ENCODE results near the gene TBX6. TPM values are rescaled to one million over a fixed set of nuclear protein-coding genes. Genes with fewer than 3 reads are reported as not detected.

Gene TBX6
- total RNA-seq, 1 donor from 2014 or later = 0.86 TPM

DNA sequence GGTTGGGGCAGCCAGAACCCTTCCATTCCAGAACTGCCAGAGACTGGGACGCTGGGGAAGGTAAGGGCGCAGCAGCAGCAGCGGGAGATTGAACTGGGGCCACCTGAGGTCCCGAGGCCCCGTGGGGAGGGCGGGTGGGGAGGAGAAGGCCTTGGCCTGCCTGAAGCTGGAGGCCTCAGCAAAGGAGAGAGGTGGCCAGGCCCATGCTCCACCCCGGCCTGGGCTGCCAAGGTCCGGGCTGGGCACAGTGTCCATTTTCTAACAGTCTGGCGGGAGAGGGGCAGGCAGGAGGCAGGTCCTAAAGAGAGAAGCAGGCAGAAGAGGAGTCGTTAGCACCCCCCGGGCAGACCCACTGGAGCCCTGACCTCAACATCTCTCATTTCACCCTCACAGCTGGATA is 22.7 kb upstream of the TBX6 start:
- no peak for DNase-seq (ENCODE audit: low spot score)
- ATAC-seq = no peak

DNA sequence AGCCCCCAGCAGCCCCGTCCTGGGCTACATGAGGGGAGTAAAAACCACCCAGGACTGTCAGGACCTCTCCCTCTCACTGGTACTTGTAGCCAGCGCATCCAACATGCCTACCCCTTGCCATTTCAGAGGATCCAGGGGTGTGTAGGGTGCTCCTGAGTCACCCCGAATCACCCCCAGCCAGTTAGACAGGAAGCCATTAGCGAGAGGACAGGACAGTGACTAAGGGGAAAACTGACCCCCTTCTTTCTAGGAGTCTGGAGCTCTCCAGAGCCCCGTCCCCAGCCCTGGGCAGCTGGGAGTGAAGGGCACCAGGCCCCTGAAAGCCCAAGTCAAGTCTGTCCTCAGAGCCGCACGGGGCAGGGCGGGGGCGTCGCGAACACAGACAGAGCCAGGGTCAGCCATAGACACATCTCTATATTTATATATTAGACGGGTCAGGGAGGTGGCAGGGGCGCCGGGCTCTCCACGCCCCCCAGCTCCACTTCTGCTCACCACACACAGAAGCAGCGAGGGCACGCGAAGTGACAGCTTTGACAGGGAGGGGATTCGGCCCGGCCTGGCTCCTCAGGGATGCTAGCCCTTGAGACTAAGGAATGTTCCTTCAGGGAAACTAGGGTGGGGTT is 22.1 kb upstream of the TBX6 start:
- no peak for DNase-seq (ENCODE audit: low spot score)
- ATAC-seq = no peak

DNA sequence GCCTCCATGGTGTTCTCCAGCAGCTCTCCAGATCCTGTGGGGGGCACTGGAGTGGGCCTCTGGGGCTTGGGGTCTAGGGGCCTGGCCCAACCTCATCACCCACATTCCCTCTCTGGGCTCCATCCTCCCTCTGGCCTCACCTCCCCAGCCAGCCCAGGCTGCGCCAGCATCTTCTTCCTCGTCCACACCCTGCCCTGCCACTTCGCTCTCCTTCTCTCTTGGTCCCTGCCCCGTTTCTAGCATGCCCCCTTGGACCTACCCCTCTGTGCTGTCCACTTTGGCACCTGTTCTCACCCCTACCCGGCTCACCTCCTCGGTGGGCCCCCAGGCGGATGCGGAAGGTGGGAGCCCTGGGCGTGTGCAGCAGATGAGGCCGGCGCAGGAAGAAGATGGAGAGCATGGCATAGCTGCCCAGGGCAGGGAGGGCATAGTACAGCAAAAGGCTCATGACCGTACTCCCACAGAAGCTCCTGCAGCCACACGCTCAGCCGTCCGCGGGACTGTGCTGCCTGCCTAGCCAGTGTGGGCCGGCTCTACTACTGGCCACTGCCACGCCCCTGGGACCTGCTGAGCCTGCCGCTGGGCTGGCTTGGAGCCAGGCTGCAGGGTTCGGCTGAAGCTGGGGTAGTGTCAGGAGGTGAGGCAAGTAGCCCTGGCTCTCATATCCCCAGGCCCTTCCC is 21.4 kb upstream of the TBX6 start, which contains the start of gene GDPD3:
TSS of gene GDPD3 (minus strand) at position 507 of the 680 bp plus-strand sequence. CDS start at position 448, 59 bp downstream.
- no peak for DNase-seq (ENCODE audit: low spot score)
- ATAC-seq = peak; percentile 48

DNA sequence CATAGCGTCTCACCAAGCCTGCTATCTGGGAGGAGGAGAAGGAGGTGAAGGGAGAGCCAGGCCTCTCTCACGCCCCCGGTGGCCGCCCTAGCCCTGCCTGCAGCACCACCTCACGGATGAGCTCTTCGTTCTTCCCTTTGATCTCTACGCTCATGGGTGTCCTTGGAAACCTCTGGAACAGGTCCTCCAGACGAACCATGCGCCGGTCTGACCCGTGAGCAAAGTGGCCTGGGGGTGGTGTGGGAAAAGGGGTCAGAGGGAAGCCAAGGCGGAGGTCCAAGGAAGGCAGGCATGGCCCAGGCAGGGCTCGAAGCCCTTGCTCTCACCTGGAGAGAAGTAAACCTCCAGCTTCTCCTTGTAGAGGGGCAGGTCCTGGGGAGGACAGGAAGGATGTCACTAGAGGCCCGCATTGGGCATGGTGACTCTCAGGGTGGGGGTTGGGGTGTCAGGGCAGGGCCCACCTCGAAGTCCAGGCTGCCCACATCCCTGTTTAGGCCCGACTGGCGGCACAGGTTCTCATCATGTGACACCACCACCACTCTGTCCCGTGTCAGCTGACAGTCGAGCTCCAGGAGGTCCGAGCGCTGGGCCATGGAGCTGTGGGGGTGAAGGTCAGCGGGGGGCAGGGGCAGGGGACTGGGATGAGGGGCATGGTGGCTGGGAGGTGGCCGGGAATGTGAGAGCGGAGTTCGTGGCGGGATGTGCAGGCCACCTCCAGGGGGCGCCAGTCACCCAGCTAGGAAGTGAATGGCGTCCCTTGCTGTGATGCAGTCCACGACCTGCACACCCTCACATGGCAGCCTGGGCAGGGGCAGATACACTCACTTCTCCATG is 20.7 kb upstream of the TBX6 start:
- peak; percentile 55 for DNase-seq (ENCODE audit: low spot score)

DNA sequence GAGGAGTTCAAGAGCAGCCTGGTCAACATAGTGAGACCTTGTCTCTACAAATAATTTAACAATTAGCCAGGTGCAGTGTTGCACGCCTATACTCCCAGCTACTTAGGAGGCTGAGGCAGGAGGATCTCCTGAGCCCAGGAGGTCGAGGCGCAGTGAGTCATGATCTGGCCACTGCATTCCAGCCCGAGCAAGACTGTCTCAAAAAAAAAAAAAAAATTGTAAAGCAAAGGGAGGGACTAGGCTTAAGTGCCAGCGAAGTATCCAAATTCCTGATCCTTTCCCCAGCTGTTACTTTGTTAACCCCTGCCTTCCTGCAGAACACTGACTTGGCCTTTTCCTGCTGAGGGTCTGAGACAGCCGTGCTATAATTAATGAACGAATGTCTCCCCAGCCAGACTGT is 18.9 kb upstream of the TBX6 start:
- ATAC-seq = no peak
- DNase-seq (ENCODE audit: low spot score) = no peak

More for the DNA sequence above, 20.7 kb upstream of the TBX6 start:
- ATAC-seq = peak; percentile 67

DNA sequence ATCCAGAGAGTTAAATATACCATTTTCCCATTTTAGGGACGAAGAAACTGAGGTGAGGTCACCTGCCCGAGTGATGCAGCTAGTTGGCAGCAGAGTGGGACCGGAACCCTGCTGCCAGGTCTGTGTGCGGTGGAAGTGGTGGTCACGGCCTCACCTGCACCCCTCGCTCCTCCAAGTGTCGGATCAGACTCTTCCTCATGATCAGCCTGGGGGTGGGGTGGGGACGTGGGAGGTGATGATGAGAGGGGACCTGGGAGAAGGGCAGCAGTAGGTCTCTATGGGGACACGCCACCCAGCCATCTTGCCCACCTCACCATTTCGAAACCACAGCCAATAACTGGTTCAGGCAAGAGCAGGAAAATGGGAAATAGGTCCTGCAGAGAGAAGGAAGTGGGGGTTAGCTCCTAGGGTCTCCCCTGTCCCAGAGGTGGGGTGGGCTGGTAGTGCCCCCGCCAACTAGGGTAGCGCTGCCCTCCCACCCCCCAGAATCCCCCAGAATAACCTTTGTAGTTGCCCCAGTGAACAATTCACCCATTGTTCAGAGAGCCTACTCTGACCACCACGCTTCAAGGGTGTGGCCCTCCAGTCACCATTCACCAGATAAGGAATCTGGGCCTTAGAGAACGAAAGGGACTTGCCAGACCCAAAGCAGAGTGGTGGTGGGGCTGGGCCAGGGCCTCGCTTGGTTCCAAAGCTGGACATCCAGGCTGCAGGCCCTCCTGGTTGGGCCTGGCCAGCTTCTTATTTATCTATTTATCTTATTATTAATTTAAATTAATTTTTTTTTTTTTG is 16.5 kb upstream of the TBX6 start:
- DNase-seq (ENCODE audit: low spot score) = no peak
- no peak for ATAC-seq

DNA sequence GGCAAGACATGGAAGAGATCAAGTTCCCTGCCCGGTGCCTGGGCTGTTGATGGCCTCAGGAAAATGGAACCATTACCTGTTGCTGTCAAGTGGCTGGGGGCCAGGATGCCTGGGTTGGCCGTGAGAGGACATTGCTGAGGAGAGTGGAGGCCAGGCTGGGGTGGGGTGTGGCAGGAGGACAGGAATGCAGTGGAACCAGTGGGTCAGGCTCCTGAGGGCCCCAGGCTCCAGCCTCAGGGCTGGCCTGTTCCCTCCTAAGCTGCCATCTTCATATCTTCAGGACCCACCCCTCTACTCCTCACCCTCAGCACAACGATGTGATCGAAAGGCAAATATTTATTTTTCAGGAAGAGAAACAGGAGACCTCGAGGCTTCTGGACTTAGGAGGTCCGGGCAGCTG is 12.8 kb upstream of the TBX6 start:
- no peak for DNase-seq (ENCODE audit: low spot score)
- no peak for ATAC-seq

DNA sequence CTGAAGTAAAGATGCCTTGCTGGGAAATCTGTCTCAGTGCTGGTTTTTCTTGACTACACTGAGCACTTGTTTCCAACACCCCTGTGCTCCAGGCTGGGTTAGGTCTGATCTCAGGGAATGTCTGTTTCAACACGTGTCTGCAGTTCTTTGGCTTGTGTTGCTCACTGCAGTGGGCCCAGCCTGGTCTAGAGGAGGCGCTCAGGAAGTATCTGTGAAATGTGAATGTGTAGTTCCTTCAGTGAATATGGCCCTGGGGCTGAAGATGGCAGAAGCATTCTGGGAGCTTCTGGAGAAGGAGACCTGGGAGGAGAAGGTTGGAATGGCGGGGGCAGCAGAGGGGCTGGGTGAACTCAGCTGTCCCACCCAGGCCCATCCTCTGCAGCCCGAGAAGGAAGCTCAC is 12.4 kb upstream of the TBX6 start:
- DNase-seq (ENCODE audit: low spot score) (no peak), ATAC-seq (no peak)

DNA sequence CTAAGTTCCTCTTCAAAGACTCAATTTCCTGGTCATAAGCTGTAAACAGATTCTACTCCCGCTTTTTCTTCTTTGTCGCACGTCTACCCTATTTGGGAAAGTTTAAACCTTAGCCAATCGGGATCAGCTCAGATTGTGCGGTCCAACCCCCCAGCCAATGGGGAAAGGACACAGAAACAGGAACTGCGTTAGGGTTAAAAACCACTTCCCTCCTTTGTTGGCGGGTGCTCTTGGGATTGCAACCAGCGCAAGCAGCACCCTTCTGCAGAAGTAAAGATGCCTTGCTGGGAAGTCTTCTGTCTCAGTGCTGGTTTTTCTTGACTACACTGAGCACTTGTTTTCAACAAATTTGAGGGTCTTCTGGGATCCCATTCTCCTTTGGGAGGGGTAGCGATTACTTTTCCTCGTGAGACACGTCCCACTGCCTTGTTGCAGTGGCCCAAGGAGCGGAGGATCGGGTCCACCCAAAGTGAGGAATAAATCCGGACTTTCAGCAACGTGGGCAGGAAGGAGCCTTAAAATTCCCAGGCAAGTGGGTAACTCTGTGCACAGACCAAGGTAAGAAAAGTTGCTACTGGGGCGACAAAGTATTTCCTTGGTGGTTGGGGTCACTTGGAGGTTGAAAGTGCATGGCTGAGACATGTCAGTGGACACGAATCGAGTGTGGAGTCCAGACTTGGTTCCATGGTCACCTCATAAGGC is 5.3 kb upstream of the TBX6 start:
- DNase-seq (ENCODE audit: low spot score) (no peak), ATAC-seq (no peak)

DNA sequence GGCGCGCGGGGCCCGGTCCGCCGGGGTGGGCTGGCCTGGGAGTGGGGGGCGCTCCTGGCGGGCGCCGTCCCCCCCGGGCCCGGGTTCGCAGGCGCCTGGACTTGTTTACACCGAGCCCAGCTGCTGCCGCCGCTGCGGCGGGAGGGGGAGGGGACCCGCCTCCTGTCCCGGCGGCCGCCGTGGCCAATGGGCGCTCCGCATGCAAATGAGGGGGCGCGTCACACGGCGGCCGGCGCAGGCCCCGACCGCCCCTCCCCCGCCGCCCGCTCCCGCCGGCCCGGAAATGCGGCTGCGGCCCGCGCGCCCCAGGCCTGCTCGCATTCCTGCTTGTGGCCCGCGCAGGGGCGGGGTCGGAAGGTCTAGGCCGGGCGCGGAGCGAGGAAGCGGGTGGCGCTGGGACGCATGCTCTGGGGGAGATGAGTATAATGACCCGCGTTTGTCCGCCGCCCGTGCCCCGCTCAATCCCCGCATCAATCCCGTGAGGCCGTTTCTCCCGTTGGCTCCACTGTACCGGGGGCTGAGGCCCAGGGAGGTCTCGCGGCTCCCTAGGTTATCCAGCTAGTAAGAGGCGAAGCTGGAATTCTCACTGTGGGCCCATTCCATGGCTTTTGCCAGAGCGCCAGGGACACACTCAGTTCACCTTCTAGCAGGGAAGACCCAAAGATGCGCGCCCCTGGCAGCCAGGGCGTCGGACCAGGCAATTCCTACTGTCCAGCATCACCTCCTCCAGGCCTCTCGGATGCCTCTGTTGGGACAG is 4.6 kb upstream of the TBX6 start, which contains the start of gene YPEL3:
TSS of gene YPEL3 (minus strand) at position 109 of the 757 bp plus-strand sequence. CDS start 731 bp downstream, outside the sequence.
- DNase-seq (ENCODE audit: low spot score) (peak; percentile 94), ATAC-seq (peak; percentile 82)

DNA sequence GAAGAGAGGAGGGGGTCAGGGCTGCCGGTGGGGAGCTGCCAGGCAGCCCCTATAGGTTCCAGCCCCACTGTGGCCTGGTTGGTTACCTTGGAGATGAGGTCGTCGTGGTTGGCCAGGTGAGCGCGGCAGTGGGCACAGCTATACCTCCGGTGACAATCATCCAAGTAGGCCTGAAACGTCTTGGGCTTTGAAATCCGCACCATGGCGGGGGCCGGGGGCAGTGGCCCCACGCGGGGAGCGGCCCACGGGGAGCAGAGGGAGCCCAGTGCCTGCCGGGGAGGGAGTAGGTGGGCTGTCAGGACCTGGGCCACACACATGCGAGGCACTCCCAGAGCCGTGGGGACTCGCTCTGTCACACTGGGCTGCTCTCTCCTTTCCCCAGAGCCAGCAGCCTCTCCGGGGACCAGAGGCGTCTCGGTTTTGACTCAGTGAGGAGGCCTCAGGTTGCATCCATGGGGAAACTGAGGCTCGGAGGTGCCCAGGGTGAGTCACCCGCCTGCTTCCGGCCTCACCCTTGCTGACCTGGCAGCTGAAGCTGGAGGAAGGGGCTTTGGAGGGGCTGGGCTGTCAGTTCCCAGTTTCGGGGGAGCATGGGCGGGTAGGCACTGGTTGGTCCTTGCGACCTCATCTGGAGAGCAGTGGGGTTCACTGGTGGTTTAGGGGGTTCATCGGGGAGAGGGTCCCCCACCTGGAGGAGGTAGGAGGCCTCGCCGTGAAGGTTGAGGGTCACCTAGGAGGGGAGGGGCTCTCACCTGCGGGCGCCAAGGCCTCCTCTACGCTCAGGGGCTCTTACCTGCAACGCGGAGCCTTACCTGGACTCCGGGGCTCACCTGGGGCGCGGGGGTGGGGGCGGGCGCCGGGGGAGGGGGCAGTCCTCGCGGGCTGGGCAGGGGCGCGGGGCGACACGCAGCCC is 3.7 kb upstream of the TBX6 start:
- DNase-seq (ENCODE audit: low spot score) (no peak), ATAC-seq (no peak)

DNA sequence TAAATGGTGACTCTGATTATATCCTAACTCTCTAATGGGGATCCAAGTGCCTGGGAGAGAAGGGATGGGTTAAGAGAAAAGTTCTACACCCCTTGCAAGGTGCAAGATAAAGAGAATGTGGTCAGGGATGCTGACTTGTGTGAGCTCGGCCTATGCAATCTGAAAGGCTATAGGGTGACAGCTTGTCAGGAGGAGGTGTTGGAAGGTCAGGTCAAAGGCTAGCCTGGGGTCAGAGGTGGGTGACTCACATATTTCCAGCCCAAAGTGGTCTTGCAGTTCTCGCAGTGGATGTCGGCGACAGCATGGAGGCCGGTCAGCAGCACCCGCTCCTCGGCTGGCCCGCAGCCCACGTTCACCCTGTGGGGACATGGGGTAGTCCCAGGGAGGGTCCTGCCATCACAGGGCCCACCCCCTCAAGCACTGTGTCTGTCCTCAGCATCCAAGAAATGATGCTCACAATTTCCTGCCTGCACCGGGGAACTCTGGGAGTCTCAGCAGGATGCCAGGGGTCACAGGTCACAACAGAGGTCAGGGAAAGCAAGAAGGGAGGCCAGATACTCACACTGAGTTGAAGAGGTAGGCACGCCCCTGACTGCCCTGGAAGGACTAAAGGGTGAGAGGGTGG is 2.9 kb upstream of the TBX6 start:
- ATAC-seq (no peak), DNase-seq (ENCODE audit: low spot score) (no peak)

DNA sequence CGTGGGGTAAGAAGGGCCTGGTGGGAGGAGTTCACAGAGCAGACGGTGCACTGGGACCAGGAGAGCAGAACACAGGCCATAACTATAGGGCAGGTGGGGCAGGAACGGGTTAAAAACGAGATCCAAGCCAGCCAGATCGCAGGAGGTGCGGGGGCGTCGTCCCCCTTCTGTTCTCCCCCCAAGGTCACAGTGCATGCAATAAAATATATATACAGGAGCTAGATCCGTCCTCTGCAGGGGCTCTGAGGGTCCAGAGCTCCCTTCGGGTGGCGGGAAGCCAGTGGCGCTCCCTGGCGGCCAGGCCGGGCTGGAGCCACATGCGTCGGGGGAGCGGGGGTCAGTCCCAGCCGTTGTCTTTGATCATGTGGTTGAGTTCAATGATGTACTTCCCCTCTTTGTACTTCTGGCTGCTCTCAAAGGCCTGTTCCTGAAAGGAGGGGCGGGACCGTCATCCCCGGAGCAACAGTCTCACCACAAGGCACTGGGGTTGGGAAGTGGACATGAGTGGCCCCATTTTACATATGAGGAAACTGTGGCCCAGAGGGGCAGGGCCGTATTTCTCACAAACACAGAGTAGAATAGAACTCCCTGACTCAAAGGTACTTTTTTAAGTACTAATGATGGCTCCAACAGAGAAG is 768 bp upstream of the TBX6 start:
- peak; percentile 37 for ATAC-seq
- peak; percentile 70 for DNase-seq (ENCODE audit: low spot score)

DNA sequence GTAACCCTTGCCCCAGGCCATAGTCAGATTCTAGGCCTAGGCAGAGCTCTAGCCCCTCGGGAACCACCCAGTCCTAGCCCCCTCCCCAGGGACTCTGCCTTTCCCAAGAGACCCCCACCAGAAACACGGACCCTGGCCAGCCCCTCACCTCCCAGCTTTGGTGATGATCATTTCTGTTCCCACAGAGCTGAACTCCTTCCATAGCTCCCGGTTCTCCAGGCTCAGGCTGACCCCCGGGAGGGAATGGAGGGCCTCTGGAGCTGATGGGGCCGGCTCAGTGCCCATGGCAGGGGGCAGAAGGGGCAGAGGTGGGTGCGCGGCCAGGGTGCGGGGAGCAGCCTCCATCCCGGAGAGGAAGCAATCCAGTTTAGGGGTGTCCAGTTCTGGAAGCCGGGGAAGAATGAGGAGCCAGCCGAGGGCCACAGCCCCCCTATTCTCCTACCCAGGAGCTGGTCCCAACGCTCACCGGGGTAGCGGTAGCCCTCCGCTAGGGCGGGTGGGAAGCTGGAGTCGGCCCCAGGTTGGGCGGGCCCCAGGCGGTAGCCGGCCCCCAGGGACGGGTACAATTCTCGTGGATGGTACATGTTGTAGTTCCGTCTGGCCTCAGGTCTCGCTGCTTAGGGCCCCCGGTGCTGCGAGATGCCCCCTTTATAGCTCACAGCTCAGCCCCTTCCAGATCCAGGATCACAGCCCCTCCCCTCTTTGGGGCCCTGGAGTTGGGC is 953 bp downstream of the TBX6 start:
- ATAC-seq (no peak), DNase-seq (ENCODE audit: low spot score) (peak; percentile 56)

DNA sequence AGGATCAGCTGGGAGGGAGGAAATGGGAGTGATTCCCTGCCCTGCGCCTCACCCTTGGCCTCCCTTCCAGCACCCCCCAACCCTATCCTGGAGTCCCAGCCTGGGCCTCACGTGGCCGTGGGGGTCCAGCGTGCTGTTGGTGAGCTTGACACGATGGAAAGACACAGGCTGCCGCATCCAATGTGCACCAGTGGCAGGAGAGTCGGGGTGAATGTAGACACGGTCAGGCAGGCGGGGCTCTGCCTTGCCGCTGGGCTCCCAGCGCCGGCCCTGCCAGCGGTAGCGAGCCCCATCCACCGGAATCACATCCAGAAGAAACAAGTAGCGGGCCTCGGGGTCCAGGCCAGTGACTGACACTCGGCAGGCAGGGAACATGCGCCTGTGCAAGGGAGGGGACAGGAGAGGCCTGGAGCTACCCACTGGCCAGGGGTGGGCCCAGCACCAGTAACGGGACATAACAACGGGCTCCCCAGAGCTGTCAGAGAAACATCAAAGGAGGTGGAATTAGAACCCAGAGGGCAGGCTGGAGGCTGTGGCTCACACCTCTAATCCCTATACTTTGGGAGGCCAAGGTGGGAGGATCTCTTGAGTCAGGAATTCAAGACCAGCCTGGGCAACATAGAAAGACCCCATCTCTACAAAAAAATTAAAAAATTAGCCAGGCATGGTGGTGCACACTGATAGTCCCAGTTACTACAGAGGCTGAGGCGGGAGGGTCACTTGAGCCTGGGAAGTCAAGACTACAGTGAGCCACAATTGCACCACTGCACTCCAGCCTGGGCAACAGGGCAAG is 2.7 kb downstream of the TBX6 start:
- ATAC-seq (no peak), DNase-seq (ENCODE audit: low spot score) (no peak)

DNA sequence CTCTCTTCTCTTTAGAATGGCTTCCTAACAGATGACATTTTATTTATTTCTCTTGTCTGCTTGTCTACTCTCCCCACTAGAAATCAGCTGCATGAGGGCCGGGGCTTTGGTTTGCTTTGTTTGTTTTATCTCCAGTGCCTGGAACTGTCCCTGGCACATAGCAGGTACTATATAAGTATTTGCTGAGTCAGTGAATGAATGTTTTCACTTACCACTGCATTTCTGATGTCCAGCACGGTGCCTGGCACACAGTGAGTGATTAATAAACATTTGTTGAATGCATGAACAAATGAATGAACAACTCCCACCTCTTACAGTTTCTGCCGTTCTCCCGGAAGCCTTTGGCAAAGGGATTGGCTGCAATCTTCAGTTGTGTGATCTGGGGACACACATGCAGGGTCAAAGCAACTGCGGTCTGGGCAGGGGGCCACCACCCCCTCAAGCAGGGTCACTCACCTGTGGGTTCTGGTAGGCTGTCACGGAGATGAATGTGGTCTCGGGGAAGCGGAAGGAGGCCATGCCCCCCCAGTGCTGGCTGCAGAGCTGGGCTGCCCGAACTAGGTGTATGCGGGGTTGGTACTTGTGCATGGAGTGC is 3.4 kb downstream of the TBX6 start:
- ATAC-seq (no peak), DNase-seq (ENCODE audit: low spot score) (no peak)

Data from left lobe of liver (tissue), 2 donors.